ENCODE data around the gene KIF4A.

DNA sequence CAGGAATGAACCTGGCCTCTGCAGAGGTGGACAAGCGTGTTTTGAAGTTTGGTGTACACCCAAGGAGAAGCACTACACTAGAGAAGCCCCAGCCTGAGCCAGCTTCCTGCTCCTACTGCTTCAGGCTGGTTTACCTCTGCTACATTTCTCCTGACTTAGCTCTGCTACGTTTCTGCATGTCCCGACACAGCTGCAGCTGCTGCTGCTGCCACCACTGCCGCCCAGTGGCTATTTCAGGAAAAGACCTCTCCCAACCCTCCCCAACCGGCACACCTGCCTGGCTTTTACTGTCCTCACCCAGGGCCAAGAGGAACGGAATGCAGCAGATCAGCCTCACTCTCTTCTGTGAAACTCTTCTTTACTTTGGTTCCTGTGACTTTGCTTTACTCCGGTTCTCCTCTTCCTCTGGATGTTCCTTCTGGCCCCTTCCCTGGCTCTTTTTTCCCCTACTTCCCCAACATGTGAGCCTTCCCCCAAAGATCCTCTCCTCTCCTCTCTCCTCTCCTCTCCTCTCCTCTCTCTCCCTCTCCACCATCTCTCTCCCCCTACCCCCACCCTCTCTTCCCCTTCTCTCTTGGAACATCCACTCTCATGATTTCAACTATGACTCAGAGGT is 26.8 kb upstream of the KIF4A start:
- TF ChIP-seq, protein P1, sequence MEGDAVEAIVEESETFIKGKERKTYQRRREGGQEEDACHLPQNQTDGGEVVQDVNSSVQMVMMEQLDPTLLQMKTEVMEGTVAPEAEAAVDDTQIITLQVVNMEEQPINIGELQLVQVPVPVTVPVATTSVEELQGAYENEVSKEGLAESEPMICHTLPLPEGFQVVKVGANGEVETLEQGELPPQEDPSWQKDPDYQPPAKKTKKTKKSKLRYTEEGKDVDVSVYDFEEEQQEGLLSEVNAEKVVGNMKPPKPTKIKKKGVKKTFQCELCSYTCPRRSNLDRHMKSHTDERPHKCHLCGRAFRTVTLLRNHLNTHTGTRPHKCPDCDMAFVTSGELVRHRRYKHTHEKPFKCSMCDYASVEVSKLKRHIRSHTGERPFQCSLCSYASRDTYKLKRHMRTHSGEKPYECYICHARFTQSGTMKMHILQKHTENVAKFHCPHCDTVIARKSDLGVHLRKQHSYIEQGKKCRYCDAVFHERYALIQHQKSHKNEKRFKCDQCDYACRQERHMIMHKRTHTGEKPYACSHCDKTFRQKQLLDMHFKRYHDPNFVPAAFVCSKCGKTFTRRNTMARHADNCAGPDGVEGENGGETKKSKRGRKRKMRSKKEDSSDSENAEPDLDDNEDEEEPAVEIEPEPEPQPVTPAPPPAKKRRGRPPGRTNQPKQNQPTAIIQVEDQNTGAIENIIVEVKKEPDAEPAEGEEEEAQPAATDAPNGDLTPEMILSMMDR (IDR thresholded peaks at IDR 0.05), result peak; percentile 21; the same call in 1 of the 2 replicates
- TF ChIP-seq, protein P2, sequence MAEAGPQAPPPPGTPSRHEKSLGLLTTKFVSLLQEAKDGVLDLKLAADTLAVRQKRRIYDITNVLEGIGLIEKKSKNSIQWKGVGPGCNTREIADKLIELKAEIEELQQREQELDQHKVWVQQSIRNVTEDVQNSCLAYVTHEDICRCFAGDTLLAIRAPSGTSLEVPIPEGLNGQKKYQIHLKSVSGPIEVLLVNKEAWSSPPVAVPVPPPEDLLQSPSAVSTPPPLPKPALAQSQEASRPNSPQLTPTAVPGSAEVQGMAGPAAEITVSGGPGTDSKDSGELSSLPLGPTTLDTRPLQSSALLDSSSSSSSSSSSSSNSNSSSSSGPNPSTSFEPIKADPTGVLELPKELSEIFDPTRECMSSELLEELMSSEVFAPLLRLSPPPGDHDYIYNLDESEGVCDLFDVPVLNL (CRISPR knock-in tag; IDR thresholded peaks at IDR 0.05; ENCODE audit: borderline replicate concordance, low read depth), result no peak
